GM19395 (cell line): ENCODE results near the gene LEP.

Source experiments
- ATAC-seq: cut with Tn5 transposase; IDR thresholded peaks from one replicate; pipeline ENCODE4 v1.9.1; 2021; ENCODE audit warnings: mild to moderate bottlenecking, moderate library complexity; ENCODE audit not compliant: unreplicated experiment

LEP gene

GRCh38 chr7:128240696-128241386 lies at the start of gene LEP:
TSS of gene LEP (plus strand) at chr7:128241278. CDS start at chr7:128252019, 10,741 bp downstream.
- no peak for ATAC-seq

- no peak for ATAC-seq
Observed at GRCh38 chr7:128192497-128193142, 48.5 kb upstream of the LEP start.

GRCh38 chr7:128194533-128195282 lies 46.4 kb upstream of the LEP start:
- no peak for ATAC-seq

GRCh38 chr7:128197589-128197988 lies 43.5 kb upstream of the LEP start:
- ATAC-seq, result no peak

GRCh38 chr7:128197989-128198580 lies 43.0 kb upstream of the LEP start:
- no peak for ATAC-seq

GRCh38 chr7:128200376-128200775 lies 40.7 kb upstream of the LEP start:
- no peak for ATAC-seq

- ATAC-seq, result no peak
Observed at GRCh38 chr7:128201067-128201689, 39.9 kb upstream of the LEP start.

- no peak for ATAC-seq
Observed at GRCh38 chr7:128201690-128202085, 39.4 kb upstream of the LEP start.

- ATAC-seq, result no peak
Observed at GRCh38 chr7:128202287-128202957, 38.7 kb upstream of the LEP start.

- no peak for ATAC-seq
Observed at GRCh38 chr7:128203047-128203491, 38.0 kb upstream of the LEP start.

GRCh38 chr7:128203710-128204214 lies 37.3 kb upstream of the LEP start:
- no peak for ATAC-seq

- no peak for ATAC-seq
Observed at GRCh38 chr7:128204455-128204854, 36.6 kb upstream of the LEP start.

- no peak for ATAC-seq
Observed at GRCh38 chr7:128205068-128205467, 36.0 kb upstream of the LEP start.

GRCh38 chr7:128206017-128206746 lies 34.9 kb upstream of the LEP start:
- no peak for ATAC-seq

GRCh38 chr7:128206747-128207500 lies 34.2 kb upstream of the LEP start:
- no peak for ATAC-seq

GRCh38 chr7:128207609-128208008 lies 33.5 kb upstream of the LEP start:
- no peak for ATAC-seq

GRCh38 chr7:128209229-128210035 lies 31.6 kb upstream of the LEP start:
- peak; percentile 77 for ATAC-seq

- no peak for ATAC-seq
Observed at GRCh38 chr7:128210036-128210347, 31.1 kb upstream of the LEP start.
